CD4-positive, alpha-beta T cell treated with Interferon alpha-2 for 1 hour (primary cell): ENCODE results near the gene GRID1.

Experiments
- DNase-seq, 2 donors: peaks; one replicate each; pipeline ENCODE4 v3.0.0-alpha.2; 2020 to 2022

Gene GRID1

GRCh38 chr10:86312701-86313270 is 53.8 kb downstream of the GRID1 start:
- DNase-seq: no peak

- no peak for DNase-seq
Observed at GRCh38 chr10:86311906-86312305, 54.7 kb downstream of the GRID1 start.

- DNase-seq: no peak
Observed at GRCh38 chr10:86311190-86311589, 55.4 kb downstream of the GRID1 start.

GRCh38 chr10:86310702-86311101 is 55.9 kb downstream of the GRID1 start:
- no peak for DNase-seq

- no peak for DNase-seq
Observed at GRCh38 chr10:86310291-86310690, 56.3 kb downstream of the GRID1 start.

GRCh38 chr10:86308056-86308455 is 58.5 kb downstream of the GRID1 start:
- no peak for DNase-seq

- DNase-seq: no peak
Observed at GRCh38 chr10:86306628-86307278, 59.8 kb downstream of the GRID1 start.

GRCh38 chr10:86305521-86305920 is 61.1 kb downstream of the GRID1 start:
- no peak for DNase-seq

GRCh38 chr10:86304436-86304835 is 62.2 kb downstream of the GRID1 start:
- no peak for DNase-seq

GRCh38 chr10:86303626-86304025 is 63.0 kb downstream of the GRID1 start:
- no peak for DNase-seq

- no peak for DNase-seq
Observed at GRCh38 chr10:86301971-86302370, 64.6 kb downstream of the GRID1 start.

GRCh38 chr10:86300931-86301830 is 65.4 kb downstream of the GRID1 start:
- DNase-seq: no peak

GRCh38 chr10:86300399-86300925 is 66.1 kb downstream of the GRID1 start:
- no peak for DNase-seq

GRCh38 chr10:86299562-86299961 is 67.0 kb downstream of the GRID1 start:
- DNase-seq: no peak

GRCh38 chr10:86298501-86299001 is 68.0 kb downstream of the GRID1 start:
- DNase-seq: no peak

GRCh38 chr10:86295791-86296190 is 70.8 kb downstream of the GRID1 start:
- DNase-seq: no peak

GRCh38 chr10:86295351-86295750 is 71.2 kb downstream of the GRID1 start:
- no peak for DNase-seq

GRCh38 chr10:86294346-86295265 is 72.0 kb downstream of the GRID1 start:
- DNase-seq: no peak

- DNase-seq: no peak
Observed at GRCh38 chr10:86293396-86293791, 73.2 kb downstream of the GRID1 start.

GRCh38 chr10:86292462-86293395 is 73.9 kb downstream of the GRID1 start:
- DNase-seq: no peak
